ENCODE data around the gene SLC16A12.
A peak's percentile ranks its signal among the peaks of the same experiment; 100 is the strongest.

SLC16A12 gene

DNA sequence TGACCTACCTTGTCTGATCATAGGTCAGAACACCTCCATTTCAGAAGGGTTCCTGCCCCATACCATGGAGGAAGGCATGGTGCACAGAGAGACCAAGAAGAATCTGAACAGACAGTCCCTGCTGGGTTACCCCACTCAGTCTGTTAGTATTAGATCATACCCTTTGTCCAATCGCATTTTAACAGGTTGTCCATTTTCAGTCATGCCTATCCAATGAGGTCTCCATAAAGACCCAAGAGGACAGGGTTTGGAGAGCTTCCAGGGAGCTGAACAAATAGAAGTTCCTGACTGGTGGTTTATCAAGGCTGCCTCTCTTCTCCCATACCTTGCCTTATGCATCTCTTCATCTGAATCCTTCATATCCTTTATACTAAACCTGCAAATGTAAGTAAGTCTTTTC, 21.2 kb upstream of the SLC16A12 start:
- H3K4me3 ChIP-seq (ENCODE audit: low read depth, low read length) = no peak overlapping the region
- peak; percentile 84 for DNase-seq (ENCODE audit: low read depth)

DNA sequence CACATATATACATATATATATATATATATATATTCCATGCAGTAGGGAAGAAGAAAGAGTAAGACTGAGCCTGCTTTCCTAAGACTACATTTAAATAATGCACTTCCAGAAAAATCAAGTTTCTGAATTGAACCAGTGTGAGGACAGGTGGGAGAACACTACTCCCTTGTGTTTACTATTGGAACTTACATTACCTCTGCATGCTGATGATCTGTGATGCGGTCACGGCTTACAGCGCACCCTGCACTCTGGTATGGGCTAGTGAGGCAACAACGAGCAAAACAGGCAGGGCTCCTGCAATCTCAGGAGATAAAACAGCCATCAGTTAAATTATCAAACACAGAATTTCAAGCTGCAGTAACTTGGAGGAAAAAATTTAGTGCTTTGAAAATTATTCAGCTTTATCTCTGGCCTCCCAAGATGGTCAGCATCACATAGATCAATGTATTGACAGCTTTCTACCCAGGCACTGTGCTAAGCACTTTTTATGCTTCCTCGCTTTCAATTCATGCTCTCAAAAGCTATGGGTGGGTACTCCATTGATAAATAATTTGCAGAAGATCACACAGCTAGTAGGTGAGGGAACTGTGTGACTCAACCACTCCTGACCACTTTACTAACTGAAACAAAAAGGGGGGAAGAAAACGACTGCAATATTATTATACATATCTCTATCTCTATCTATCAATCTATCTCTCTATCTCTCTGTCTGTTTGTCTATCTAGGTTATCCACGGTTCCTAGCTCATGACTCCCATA, 20.5 kb upstream of the SLC16A12 start:
- H3K4me3 ChIP-seq (ENCODE audit: low read depth, low read length) = no peak overlapping the region
- TF ChIP-seq, protein P1, sequence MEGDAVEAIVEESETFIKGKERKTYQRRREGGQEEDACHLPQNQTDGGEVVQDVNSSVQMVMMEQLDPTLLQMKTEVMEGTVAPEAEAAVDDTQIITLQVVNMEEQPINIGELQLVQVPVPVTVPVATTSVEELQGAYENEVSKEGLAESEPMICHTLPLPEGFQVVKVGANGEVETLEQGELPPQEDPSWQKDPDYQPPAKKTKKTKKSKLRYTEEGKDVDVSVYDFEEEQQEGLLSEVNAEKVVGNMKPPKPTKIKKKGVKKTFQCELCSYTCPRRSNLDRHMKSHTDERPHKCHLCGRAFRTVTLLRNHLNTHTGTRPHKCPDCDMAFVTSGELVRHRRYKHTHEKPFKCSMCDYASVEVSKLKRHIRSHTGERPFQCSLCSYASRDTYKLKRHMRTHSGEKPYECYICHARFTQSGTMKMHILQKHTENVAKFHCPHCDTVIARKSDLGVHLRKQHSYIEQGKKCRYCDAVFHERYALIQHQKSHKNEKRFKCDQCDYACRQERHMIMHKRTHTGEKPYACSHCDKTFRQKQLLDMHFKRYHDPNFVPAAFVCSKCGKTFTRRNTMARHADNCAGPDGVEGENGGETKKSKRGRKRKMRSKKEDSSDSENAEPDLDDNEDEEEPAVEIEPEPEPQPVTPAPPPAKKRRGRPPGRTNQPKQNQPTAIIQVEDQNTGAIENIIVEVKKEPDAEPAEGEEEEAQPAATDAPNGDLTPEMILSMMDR (conservative IDR thresholded peaks at IDR 0.05; ENCODE audit: low read depth, low read length) = peak; percentile 62
- DNase-seq (ENCODE audit: low read depth) = peak; percentile 86

More for the DNA sequence above, 21.2 kb upstream of the SLC16A12 start:
- TF ChIP-seq, protein P1 (conservative IDR thresholded peaks at IDR 0.05; ENCODE audit: low read depth, low read length) = no peak

DNA sequence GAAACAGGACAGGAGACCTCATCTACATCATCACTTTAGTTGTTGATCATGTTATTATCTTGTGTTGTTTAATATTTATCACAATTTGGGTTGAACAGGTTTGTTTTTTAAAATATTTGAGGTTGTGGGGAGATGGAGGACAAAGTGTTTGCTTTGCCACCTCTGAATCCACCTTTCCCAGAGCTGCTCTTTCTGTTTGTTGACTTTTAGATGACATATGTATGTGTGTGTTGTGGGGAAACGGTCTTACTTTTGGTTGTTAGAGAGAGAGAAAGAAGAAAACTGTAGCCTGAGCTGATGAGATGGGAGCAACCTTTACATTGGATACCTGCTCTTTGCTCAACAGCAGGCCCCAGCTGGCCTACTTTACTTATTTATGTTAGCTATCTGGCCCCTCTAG, 19.0 kb upstream of the SLC16A12 start:
- DNase-seq (ENCODE audit: low read depth) = peak; percentile 18
- TF ChIP-seq, protein P1 (conservative IDR thresholded peaks at IDR 0.05; ENCODE audit: low read depth, low read length) = no peak
- H3K4me3 ChIP-seq (ENCODE audit: low read depth, low read length) = no peak overlapping the region

DNA sequence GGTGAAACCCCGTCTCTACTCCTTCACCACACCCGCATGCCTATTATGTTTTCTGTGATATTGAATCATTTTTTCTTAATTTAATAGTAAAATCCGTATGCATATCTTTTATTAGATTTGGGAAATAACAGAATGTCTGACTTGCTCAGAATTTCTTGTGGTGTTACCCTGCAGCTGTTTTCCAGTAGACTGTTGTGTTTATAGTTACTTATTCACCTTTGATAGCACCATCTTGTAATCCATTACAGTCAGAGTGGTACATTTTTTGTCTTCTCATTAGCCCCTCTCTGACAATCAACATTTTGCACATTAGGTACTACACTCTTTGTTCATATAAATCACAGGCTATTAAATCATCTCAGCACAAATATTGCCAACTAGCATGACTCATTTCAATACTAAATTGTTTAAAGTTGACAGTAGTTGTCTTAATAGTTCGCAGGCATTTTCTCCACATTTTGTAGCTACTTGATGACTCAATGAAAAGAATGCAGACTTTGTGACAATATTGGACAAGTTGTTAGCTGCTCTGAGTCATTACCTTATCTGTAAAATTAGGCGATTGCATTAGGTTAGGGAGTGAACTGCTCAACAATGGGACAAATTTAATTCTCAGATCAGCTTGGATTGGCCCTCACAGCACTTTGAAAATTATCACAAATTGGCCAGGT, 17.8 kb upstream of the SLC16A12 start:
- TF ChIP-seq, protein P1 (conservative IDR thresholded peaks at IDR 0.05; ENCODE audit: low read depth, low read length) = no peak
- H3K4me3 ChIP-seq (ENCODE audit: low read depth, low read length) = no peak overlapping the region
- DNase-seq (ENCODE audit: low read depth) = peak; percentile 93

DNA sequence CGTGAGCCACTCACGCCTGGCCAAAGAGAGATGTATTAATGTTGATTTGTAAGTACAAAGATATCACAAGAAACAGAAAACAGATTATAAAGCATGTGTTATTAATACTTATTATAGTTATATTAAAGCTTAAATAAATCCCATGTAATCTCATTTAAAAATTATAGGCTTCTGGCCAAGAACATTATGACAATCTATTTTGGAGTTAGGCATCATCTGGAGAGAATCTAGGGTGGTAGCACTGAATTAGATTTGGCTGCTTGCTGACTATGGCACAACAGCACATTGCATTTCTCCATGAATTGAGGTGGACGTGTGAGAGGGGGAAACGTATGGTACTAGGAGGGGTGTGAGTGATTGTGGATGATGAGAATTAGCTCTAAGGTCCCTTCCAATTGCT, 16.8 kb upstream of the SLC16A12 start:
- H3K4me3 ChIP-seq (ENCODE audit: low read depth, low read length) = no peak overlapping the region
- TF ChIP-seq, protein P1 (conservative IDR thresholded peaks at IDR 0.05; ENCODE audit: low read depth, low read length) = no peak
- no peak for DNase-seq (ENCODE audit: low read depth)

DNA sequence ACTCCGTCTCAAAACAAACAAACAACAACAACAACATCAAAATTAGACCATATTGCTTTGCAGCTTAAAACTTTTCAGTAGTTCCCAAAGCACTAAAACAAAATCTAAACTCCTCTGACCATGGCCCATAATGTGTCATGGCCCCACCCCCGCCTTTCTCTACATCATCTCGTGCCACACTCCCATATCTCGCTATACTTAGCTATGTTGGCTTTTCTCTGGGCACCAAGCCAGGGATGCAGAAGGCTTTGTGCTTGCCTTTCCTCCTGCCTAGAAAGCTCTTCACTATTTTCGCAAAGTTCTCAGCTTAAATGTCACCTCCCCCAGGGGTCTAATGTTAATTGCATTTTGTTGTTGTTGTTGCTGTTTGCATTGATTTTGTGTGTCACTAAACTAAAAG, 15.1 kb upstream of the SLC16A12 start:
- no peak overlapping the region for H3K4me3 ChIP-seq (ENCODE audit: low read depth, low read length)
- peak; percentile 26 for DNase-seq (ENCODE audit: low read depth)
- TF ChIP-seq, protein P1 (conservative IDR thresholded peaks at IDR 0.05; ENCODE audit: low read depth, low read length) = no peak

Data from choroid plexus epithelial cell (primary cell).